ENCODE data around the gene COX14.

The COX14 gene

DNA sequence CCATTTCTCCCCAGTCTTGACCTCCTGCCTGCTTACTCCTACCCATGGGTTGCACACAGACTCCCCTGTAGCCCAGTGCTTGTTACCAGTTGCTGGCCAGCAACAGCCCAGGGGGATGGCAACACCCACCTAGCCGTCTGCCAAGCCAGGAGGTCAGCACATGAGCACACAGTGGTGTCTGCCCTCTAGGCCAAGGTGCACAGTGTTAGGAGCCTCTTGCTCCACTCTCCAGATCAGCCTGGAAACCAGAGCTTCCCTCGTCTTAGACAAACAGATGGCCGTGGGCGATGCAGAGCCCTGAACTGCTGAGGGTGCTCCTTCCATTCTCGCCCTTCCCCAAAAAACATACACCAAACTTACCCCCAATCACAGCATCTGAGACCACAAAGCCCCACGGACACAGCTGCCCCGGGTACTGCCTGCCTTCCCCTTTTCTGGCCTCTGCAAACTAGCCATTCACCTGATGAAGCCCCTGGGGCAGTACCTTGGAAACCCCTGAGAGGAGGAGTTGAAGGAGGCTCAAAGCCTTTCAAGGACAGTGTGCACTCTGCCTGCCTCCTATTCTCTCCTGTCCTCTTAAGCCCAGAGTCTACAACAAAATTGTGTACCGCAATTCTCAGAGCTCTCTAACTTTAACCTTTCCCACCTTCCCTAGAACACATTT lies 9.3 kb upstream of the COX14 start:
- TF ChIP-seq, protein P1, sequence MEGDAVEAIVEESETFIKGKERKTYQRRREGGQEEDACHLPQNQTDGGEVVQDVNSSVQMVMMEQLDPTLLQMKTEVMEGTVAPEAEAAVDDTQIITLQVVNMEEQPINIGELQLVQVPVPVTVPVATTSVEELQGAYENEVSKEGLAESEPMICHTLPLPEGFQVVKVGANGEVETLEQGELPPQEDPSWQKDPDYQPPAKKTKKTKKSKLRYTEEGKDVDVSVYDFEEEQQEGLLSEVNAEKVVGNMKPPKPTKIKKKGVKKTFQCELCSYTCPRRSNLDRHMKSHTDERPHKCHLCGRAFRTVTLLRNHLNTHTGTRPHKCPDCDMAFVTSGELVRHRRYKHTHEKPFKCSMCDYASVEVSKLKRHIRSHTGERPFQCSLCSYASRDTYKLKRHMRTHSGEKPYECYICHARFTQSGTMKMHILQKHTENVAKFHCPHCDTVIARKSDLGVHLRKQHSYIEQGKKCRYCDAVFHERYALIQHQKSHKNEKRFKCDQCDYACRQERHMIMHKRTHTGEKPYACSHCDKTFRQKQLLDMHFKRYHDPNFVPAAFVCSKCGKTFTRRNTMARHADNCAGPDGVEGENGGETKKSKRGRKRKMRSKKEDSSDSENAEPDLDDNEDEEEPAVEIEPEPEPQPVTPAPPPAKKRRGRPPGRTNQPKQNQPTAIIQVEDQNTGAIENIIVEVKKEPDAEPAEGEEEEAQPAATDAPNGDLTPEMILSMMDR (conservative IDR thresholded peaks at IDR 0.05; ENCODE audit: low read depth, low read length): no peak

DNA sequence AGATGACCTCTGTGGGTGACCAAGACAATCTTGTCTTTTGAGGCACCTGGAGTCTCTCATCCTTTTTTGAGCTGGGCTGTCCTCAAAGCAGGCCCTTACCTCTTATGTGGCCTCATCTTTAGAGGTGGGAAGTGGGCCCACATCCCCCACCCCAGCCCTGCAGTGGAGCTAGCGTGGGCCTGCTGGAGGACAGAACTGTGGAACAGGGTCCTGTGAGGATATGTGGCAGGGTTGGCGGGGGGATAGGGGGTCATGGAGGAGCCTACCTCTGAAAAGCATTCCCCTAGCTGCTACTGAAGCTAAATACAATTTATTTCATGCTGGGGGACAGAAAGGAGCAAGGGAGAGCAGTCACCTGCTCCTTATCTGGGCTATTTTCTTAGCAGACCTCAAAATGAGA lies 8.7 kb upstream of the COX14 start:
- no peak overlapping the region for H3K4me3 ChIP-seq (ENCODE audit: low read depth, low read length)
- DNase-seq (ENCODE audit: low read depth): no peak
- TF ChIP-seq, protein P1 (conservative IDR thresholded peaks at IDR 0.05; ENCODE audit: low read depth, low read length): no peak

More for the DNA sequence above, 9.3 kb upstream of the COX14 start:
- no peak overlapping the region for H3K4me3 ChIP-seq (ENCODE audit: low read depth, low read length)
- DNase-seq (ENCODE audit: low read depth): no peak

DNA sequence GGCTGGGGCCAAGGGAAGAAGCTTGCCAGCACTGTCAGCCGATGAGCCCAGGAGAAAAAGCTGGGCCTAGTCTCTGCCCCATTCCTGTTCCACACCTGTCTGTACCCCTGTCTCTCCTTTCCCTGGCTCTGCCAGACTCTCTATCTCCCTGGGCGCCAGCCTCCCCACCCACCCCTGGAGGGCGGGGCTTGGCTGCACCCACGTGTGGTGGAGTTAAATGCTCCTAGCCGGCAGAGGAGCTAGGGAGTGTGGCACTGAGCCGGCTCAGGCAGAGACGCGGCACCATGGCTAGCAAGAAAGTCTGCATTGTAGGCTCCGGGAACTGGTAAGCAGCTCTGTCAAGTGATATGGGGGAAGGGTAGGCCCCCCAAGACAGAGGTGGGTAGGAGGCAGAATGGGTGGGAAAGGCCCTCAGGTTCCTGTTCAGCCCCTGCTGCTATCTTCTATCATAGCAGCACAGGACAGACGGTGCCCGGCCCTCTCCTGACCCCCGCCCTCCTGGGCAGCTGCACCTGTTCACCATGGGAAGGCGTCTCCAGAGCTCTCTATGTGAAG lies 8.2 kb upstream of the COX14 start, which contains the start of gene GPD1:
Gene GPD1 (plus strand): TSS at position 242 of the 555 bp plus-strand sequence. CDS start 43 bp downstream, at position 285.
- H3K4me3 ChIP-seq (ENCODE audit: low read depth, low read length): no peak within 1 kb of the TSS
- TF ChIP-seq, protein P1 (conservative IDR thresholded peaks at IDR 0.05; ENCODE audit: low read depth, low read length): no peak
- DNase-seq (ENCODE audit: low read depth): peak; percentile 61

DNA sequence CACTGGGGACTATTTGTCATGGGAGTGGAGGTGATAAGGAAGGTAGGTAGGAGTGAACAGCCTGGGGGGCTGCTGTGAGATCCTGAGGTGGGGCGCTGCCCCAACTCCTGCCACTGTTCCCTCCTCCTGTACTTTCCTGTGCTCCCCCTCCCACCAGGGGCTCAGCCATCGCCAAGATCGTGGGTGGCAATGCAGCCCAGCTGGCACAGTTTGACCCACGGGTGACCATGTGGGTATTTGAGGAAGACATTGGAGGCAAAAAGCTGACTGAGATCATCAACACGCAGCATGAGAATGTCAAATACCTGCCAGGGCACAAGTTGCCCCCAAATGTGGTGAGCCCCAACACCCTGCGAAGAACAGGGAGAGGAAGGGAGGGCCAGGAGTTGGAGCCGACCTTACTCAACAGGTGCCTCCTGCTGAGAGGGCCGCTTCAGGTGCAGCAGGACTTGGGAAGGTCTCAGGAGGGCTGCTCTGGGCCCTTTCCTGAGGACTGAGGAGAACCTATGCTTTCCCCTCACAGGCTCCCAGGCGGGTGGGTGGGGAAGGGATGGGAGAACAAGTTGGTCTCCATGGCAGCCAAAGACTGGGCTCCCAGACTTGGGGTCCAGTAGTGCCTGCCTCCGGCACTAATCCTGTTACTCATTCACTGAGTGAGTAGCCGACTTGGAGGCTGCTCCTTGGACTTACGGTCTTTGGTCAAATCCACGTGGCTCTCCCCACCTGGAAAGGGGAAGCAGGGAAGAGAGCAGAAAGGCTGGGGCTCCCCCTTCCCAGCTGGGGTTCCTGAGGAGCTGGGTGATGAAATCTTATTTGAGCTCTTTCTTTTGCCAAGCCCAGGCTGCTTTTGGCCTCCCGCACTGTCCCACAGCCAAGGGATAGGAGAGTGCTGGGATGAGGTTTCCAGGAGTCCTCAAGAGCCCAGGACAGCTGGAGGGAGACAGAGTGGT lies 7.3 kb upstream of the COX14 start:
- H3K4me3 ChIP-seq (ENCODE audit: low read depth, low read length): no peak overlapping the region
- TF ChIP-seq, protein P1 (conservative IDR thresholded peaks at IDR 0.05; ENCODE audit: low read depth, low read length): no peak
- no peak for DNase-seq (ENCODE audit: low read depth)

DNA sequence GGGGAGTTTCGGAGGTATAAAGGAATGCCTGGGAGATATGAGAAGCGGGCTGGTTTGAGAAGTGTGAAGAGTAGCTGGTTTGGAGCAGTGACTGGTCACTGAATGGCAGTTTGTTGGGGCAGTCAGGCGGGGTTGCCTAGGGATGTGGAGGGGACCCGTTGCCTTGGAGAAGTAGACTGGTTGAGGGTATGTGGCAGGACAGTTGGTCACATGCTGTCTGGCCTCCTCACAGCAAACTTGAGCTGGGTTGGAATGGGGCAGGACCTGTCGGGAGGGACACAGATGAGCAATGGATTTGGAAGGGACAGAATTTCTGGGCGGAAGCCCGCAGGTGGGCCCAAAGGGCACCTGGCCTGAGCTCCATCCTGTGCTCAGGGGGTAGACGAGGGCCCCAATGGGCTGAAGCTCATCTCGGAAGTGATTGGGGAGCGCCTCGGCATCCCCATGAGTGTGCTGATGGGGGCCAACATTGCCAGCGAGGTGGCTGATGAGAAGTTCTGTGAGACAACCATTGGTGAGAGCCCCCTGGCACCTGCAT lies 6.1 kb upstream of the COX14 start:
- DNase-seq (ENCODE audit: low read depth): no peak
- TF ChIP-seq, protein P1 (conservative IDR thresholded peaks at IDR 0.05; ENCODE audit: low read depth, low read length): no peak
- H3K4me3 ChIP-seq (ENCODE audit: low read depth, low read length): no peak overlapping the region

DNA sequence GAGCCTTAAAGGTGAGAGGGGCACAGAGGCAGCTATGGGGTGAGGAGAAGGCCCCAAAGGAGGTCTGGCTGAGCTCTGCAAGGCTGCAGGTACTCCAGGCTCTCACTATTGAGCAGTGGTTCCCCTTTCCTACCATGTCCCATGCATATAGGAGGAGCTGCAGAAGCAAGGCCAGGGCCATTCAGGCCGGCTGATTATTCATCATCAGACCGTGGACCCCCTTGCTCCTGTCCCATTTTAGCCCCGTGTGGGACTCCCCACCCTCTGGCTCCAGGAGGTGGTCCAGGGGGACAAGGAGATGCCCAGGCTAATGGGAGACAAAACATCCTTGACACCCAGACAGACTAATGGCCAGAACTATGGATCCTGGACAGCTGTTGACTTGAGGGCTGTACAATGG lies 5.1 kb upstream of the COX14 start:
- H3K4me3 ChIP-seq (ENCODE audit: low read depth, low read length): no peak overlapping the region
- TF ChIP-seq, protein P1 (conservative IDR thresholded peaks at IDR 0.05; ENCODE audit: low read depth, low read length): no peak
- no peak for DNase-seq (ENCODE audit: low read depth)

Data from choroid plexus epithelial cell (primary cell).